Heart right ventricle (tissue), 16 donors: ENCODE data around the gene KLHL29. TPM values are rescaled to one million over a fixed set of nuclear protein-coding genes. Genes with fewer than 3 reads are reported as not detected.

Source experiments
- ATAC-seq, 8 donors: fragments of 200-7000 bp; cut with Tn5 transposase; one replicate each; pipeline ENCODE4 v1.9.1; 2020; ENCODE audit warnings: mild to moderate bottlenecking in 8 of 8, moderate library complexity in 8 of 8, moderate number of reproducible peaks in 1 of 8
- DNase-seq, 2 donors: peaks; one replicate each; pipeline ENCODE4 v3.0.0-alpha.2; 2020
- H3K27ac ChIP-seq, 10 donors: fragments of 200-600 bp; sonication (generic) in 2 of 10; one replicate each; pipeline versions ENCODE4 v1.5.0 to v1.8.0; 2020 to 2022; ENCODE audit warnings: mild to moderate bottlenecking in 3 of 10
- H3K27me3 ChIP-seq, 7 donors: fragments of 200-600 bp; one replicate each; pipeline ENCODE4 v1.8.0; 2021 to 2022; ENCODE audit warnings: mild to moderate bottlenecking in 2 of 7
- H3K36me3 ChIP-seq, 9 donors: fragments of 200-600 bp; sonication (generic) in 1 of 9; one replicate each; pipeline versions ENCODE4 v1.5.0 to v1.8.0; 2020 to 2022; ENCODE audit warnings: mild to moderate bottlenecking in 2 of 9
- H3K4me1 ChIP-seq, 9 donors: fragments of 200-600 bp; sonication (generic) in 1 of 9; one replicate each; pipeline versions ENCODE4 v1.5.0 to v1.8.0; 2020 to 2022; ENCODE audit warnings: mild to moderate bottlenecking in 4 of 9
- H3K4me3 ChIP-seq, 10 donors: fragments of 200-600 bp; sonication (generic) in 2 of 10; one replicate each; pipeline versions ENCODE4 v1.5.0 to v1.8.0; 2020 to 2022; ENCODE audit warnings: mild to moderate bottlenecking in 7 of 10, moderate library complexity in 2 of 10
- H3K9me3 ChIP-seq, 11 donors: fragments of 200-600 bp in 10 of 11; sonication (generic) in 2 of 11; one replicate each; pipeline versions ENCODE4 v1.5.0 to v1.8.0; 2013 to 2022; ENCODE audit warnings: mild to moderate bottlenecking in 2 of 11, control low read depth in 1 of 11, moderate library complexity in 1 of 11
- WGBS, 2 donors: extraction: QIAGEN DNeasy Blood & Tissue Kit; methylation state at CpG; one replicate each; pipeline ENCODE4 v1.1.7; 2013; ENCODE audit warnings: inconsistent platforms in 1 of 2; 5-methylcytosine and 5-hydroxymethylcytosine counted together
- intact Hi-C, 10 donors: fragments of 100-400 bp; cut with DNase I; formaldehyde crosslinking; loops; one replicate each; pipeline versions ENCODE4 v1.11.1 to v1.14.2; 2022
- polyA plus RNA-seq, 2 donors: library from polyadenylated mRNA; stranded (reverse); fragments of 200-250 nt; gene quantifications; one replicate each; pipeline ENCODE4 v1.2.3, GENCODE V29; 2013
- total RNA-seq, 10 donors: library from RNA; stranded (reverse); fragmentation: NEBNext Ultra II Directional in 3 of 10; extraction: Animal tissue kit (Norgen Biotek cat#: 25700) in 3 of 10; gene quantifications; one replicate each; pipeline versions ENCODE4 v1.2.1 to v1.2.4, GENCODE V29; 2021 to 2023
- TF ChIP-seq, protein P1 (sequence below), 9 donors: fragments of 200-600 bp; sonication (generic) in 2 of 9; IDR thresholded peaks; one replicate each; pipeline versions ENCODE4 v1.5.0 to v1.8.0; 2021 to 2022; ENCODE audit warnings: antibody characterized with exemption in 9 of 9, mild to moderate bottlenecking in 5 of 9, moderate library complexity in 1 of 9
- donor health status: Arrhythmogenic right ventricular cardiomyopathy.
- donor health status: ischemic (EF 13 %, LVEDD 7.1; RV severe dilation, severe dysfunction).
- donor health status: healthy with polysubstance abuse.
- donor health status: DM: no; HTN: yes; CAD: no.
- donor health status: DM: no; HTN: no; CAD: no.
- donor health status: ischemic (EF 25% LVEDD 6.9; RV normal size, moderate dysfunction).
- donor health status: ischemic (EF 25% LVEDD 5.7; RV mildly dilated, moderate dysfunction).
- donor health status: healthy.
- donor health status: DM: yes; HTN: yes; CAD: no.
- donor health status: Ischemic cardiomyopathy.
- donor health status: ischemic (EF 35%, LVEDD 5.7; RV mildly dilated, moderate dysfunction).
- donor health status: nonischemic (EF 11% LVEDD 7.7; RV severe dilation, severe dysfunction).
- donor health status: DM: yes; HTN: yes; CAD: no.
- donor health status: PGD.
- donor health status: ischemic (EF 29% LVEDD 5.4; RV normal size, mild dysfunction).
- donor health status: nonischemic (EF 23%, LVEDD 6.1; RV moderate dilation, normal function).

KLHL29 gene
- total and polyA plus RNA-seq, 12 donors = 0.71 to 1.5 (median 1.0) TPM

DNA sequence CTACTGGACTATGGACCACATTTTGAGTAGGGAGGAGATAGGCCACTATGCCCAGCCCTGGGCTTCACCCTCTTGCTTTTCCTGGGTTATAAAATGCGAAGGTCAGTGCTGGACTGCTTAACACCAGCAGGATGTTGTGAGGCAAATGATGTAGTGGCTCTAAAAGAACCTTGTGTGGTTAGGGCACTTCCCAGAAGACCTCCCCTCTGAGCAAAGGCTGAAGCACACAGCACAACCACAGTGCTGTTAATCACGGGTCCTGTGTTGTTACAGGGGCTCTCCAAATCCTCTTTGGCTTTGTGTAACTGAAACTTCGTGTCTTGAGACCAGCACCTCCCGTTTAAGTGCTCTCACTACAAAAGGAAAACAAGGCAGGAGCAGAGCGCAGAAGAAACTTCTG lies 166.9 kb downstream of the KLHL29 start:
- no peak for ATAC-seq
- no peak for DNase-seq
- no peaks in the 10 kb centered on the region for H3K27me3 ChIP-seq
- intact Hi-C loops = no loop called here
- TF ChIP-seq, protein P1, sequence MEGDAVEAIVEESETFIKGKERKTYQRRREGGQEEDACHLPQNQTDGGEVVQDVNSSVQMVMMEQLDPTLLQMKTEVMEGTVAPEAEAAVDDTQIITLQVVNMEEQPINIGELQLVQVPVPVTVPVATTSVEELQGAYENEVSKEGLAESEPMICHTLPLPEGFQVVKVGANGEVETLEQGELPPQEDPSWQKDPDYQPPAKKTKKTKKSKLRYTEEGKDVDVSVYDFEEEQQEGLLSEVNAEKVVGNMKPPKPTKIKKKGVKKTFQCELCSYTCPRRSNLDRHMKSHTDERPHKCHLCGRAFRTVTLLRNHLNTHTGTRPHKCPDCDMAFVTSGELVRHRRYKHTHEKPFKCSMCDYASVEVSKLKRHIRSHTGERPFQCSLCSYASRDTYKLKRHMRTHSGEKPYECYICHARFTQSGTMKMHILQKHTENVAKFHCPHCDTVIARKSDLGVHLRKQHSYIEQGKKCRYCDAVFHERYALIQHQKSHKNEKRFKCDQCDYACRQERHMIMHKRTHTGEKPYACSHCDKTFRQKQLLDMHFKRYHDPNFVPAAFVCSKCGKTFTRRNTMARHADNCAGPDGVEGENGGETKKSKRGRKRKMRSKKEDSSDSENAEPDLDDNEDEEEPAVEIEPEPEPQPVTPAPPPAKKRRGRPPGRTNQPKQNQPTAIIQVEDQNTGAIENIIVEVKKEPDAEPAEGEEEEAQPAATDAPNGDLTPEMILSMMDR (IDR thresholded peaks at IDR 0.05) = no peak
- H3K9me3 ChIP-seq = no peaks in the 10 kb centered on the region
- H3K4me1 ChIP-seq = peaks cover 0 to 28% (median 0%) of the 10 kb centered on the region in 9 donors
- no peak overlapping the region for H3K4me3 ChIP-seq
- H3K36me3 ChIP-seq = no peaks in the 10 kb centered on the region
- no peak overlapping the region for H3K27ac ChIP-seq
- WGBS, 2 donors = 84 to 91% methylated on average over 5 of the region's 5 CpGs

DNA sequence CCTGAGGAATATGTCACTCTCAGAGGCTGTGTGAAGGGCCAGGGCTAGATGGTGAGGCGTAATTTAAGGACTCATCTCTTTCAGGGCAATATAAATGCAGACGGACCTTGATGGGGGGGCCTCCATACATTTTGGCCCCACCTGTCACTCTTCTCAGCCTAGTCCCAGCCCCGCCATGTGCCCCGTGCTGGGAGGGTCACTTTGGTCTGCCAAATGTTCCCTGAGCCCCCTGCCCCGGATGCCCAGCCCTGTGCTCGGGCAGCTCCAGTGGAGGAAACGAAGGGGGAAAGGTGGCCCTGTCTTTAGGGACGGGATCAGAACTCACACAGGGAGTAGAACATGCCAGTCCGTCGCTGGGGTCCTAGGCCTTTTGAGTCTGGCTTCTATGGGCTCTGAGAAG lies 168.6 kb downstream of the KLHL29 start:
- intact Hi-C loops = no loop called here
- H3K4me1 ChIP-seq = peaks cover 0 to 28% (median 0%) of the 10 kb centered on the region in 9 donors
- ATAC-seq (peak in 1 of 8 donors; percentile 3), DNase-seq (no peak)
- H3K4me3 ChIP-seq = no peak overlapping the region
- H3K27ac ChIP-seq = peak overlapping the region in 7 of 10 donors; percentile 10 to 77 (median 57)
- H3K36me3 ChIP-seq = no peaks in the 10 kb centered on the region
- WGBS, 2 donors = 91 to 93% methylated on average over 10 of the region's 10 CpGs
- no peaks in the 10 kb centered on the region for H3K27me3 ChIP-seq
- no peaks in the 10 kb centered on the region for H3K9me3 ChIP-seq
- TF ChIP-seq, protein P1 (IDR thresholded peaks at IDR 0.05) = no peak

DNA sequence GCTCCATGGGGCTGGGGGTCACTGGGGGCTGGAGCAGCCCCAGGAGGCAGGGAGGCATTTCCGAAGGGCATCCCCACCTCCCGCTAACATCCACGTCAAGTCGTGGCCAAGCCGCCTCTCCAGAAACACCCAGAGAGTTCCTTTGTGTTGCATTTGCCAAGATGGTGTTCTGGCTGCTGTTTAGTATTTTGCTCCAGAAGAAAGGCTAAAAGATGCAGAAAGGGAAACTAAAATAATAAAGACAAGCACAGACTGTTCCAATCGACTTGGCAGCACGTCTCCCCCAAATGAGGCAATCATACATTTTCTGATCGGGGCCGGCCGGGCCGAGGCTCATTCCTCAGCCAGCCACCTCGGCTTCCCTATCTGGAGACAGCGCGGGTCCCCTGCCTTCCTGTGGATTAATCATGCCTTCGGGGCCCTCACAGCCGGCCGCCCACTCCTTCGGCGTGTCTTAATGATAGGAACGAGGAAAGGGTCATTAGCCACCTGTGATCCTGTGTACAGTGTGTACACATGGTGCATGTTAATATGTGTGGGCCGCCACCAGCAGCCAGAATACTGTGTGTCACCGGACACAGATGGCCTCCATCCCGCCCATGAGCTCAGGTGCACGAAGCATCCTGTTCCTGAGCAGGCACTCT lies 169.2 kb downstream of the KLHL29 start:
- WGBS, 2 donors = 78 to 84% methylated on average over 24 of the region's 24 CpGs
- Histone ChIP-seq H3K4me1 (peaks cover 0 to 24% (median 0%) of the 10 kb centered on the region in 9 donors), H3K4me3 (no peak overlapping the region), H3K36me3 (no peaks in the 10 kb centered on the region), H3K27me3 (no peaks in the 10 kb centered on the region), H3K27ac (peak overlapping the region in 6 of 10 donors; percentile 17 to 77 (median 58)), H3K9me3 (no peaks in the 10 kb centered on the region)
- peak in 1 of 2 donors; percentile 47 for DNase-seq
- TF ChIP-seq, protein P1 (IDR thresholded peaks at IDR 0.05) = no peak
- intact Hi-C loops = no loop called here
- ATAC-seq = peak; percentile 28 to 74 (median 58)

DNA sequence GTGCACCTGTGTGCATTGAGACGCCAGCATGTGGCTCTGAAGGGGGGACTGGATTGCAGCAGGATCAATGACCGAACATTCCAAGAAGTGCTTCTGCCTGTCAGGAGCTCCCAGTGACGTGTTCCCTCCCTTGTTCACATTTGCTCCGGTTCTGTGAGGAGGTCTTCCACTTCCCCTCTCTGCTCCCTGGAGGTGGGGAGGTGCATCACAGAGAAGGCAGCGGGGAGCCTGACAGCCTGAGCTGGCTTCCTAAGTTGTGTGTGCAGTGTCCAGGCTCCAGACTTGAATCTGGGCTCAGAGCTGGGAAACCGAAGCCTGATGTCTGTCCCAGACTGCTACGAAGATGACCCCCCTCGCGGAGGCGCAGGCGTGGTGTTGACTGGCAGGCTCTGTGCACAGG lies 171.0 kb downstream of the KLHL29 start:
- H3K36me3 ChIP-seq = no peaks in the 10 kb centered on the region
- peaks cover 0 to 14% (median 0%) of the 10 kb centered on the region in 9 donors for H3K4me1 ChIP-seq
- no peak overlapping the region for H3K4me3 ChIP-seq
- 86 to 92% methylated on average over 11 of the region's 11 CpGs for WGBS, 2 donors
- DNase-seq (no peak), ATAC-seq (no peak)
- no peaks in the 10 kb centered on the region for H3K9me3 ChIP-seq
- intact Hi-C loops = no loop called here
- TF ChIP-seq, protein P1 (IDR thresholded peaks at IDR 0.05) = no peak
- H3K27me3 ChIP-seq = no peaks in the 10 kb centered on the region
- no peak overlapping the region for H3K27ac ChIP-seq
